Esophagus squamous epithelium (tissue), 5 donors: Measurements from ENCODE around the gene EXOSC9. TPM values are rescaled to one million over a fixed set of nuclear protein-coding genes. Genes with fewer than 3 reads are reported as not detected.

Source experiments
- DNase-seq: peaks from one replicate; lab custom pipeline; 2025; lab: John Stamatoyannopoulos, UW
- H3K27ac ChIP-seq, 4 donors: fragments of 200-600 bp; sonication (generic); one replicate each; pipeline ENCODE4 v1.5.1; 2016 to 2019; ENCODE audit warnings: mild to moderate bottlenecking in 1 of 4
- H3K27me3 ChIP-seq, 4 donors: fragments of 200-600 bp; sonication (generic); 1 replicate in 3 of 4; 2 replicates in 1 of 4; pipeline versions ENCODE4 v1.5.1 to v1.6.0; 2017 to 2021; ENCODE audit warnings: antibody characterized with exemption in 1 of 4
- H3K36me3 ChIP-seq, 3 donors: fragments of 200-600 bp; sonication (generic); one replicate each; pipeline ENCODE4 v1.5.1; 2016 to 2019
- H3K4me1 ChIP-seq, 3 donors: fragments of 200-600 bp; sonication (generic); one replicate each; pipeline ENCODE4 v1.5.1; 2017 to 2019
- H3K4me3 ChIP-seq, 4 donors: fragments of 200-600 bp; sonication (generic); 1 replicate in 3 of 4; 2 replicates in 1 of 4; pipeline ENCODE4 v1.5.1; 2016 to 2019; ENCODE audit warnings: mild to moderate bottlenecking in 2 of 4, moderate library complexity in 1 of 4
- H3K9me3 ChIP-seq, 3 donors: fragments of 200-600 bp; sonication (generic); one replicate each; pipeline ENCODE4 v1.5.1; 2016 to 2019
- POLR2A ChIP-seq, 4 donors: fragments of 450-650 bp; IDR thresholded peaks; one replicate each; pipeline ENCODE4 v1.6.1; 2017; ENCODE audit warnings: antibody characterized with exemption in 4 of 4, mild to moderate bottlenecking in 4 of 4, moderate library complexity in 3 of 4
- WGBS, 2 donors: methylation state at CpG; one replicate each; pipeline ENCODE4 v1.1.5; 2018; 5-methylcytosine and 5-hydroxymethylcytosine counted together
- intact Hi-C: fragments of 100-400 bp; cut with DNase I; formaldehyde crosslinking; loops from one replicate; pipeline ENCODE4 v1.15.0; 2022
- total RNA-seq, 4 donors: library from RNA; depleted of rRNA; stranded (reverse); fragments of >200 nt; gene quantifications; one replicate each; pipeline ENCODE4 v1.1.0, GENCODE V29; 2016
- TF ChIP-seq, protein P1 (sequence below), 6 experiments: fragments of 450-650 bp in 4 of 6; fragments of 200-600 bp in 2 of 6; sonication (generic) in 2 of 6; IDR thresholded peaks; one replicate each; pipeline ENCODE4 v1.5.1; 2016 to 2019; ENCODE audit warnings: antibody characterized with exemption in 6 of 6, mild to moderate bottlenecking in 4 of 6, moderate library complexity in 4 of 6
- donor health status: DM: yes; HTN: yes; CAD: no.

Gene EXOSC9
- total RNA-seq, 4 donors from 2014 or later, result 9.3 to 27.7 (median 23.9) TPM

DNA sequence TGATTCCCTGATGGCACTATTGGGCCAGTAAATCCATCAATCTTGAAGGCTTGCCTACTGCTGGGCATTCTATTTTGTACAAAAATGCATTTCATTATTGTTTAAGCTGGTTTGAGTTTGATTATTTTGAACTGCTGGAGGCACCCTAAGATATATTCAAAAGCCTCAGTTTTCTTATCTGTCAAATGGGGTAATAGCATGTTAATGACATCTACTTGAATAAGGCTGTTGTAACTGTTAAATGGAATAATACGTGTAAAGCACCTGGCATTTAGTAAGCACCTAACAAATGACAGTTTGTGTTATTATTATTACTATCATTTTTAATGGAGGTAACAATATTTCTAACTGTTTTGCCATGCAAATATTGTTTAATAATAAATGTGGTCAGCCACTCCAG is 29.3 kb upstream of the EXOSC9 start:
- H3K27me3 ChIP-seq, result peaks cover 0 to 38% (median 0%) of the 10 kb centered on the region in 4 donors
- no peaks in the 10 kb centered on the region for H3K9me3 ChIP-seq
- no peak for DNase-seq
- intact Hi-C loops, result no loop called here
- 86 to 89% methylated on average over 1 of the region's 1 CpG for WGBS, 2 donors
- TF ChIP-seq, protein P1, sequence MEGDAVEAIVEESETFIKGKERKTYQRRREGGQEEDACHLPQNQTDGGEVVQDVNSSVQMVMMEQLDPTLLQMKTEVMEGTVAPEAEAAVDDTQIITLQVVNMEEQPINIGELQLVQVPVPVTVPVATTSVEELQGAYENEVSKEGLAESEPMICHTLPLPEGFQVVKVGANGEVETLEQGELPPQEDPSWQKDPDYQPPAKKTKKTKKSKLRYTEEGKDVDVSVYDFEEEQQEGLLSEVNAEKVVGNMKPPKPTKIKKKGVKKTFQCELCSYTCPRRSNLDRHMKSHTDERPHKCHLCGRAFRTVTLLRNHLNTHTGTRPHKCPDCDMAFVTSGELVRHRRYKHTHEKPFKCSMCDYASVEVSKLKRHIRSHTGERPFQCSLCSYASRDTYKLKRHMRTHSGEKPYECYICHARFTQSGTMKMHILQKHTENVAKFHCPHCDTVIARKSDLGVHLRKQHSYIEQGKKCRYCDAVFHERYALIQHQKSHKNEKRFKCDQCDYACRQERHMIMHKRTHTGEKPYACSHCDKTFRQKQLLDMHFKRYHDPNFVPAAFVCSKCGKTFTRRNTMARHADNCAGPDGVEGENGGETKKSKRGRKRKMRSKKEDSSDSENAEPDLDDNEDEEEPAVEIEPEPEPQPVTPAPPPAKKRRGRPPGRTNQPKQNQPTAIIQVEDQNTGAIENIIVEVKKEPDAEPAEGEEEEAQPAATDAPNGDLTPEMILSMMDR (IDR thresholded peaks at IDR 0.05), result no peak
- no peak for TF ChIP-seq POLR2A (IDR thresholded peaks at IDR 0.05)
- H3K4me3 ChIP-seq, result no peak overlapping the region
- no peak overlapping the region for H3K27ac ChIP-seq
- no peaks in the 10 kb centered on the region for H3K4me1 ChIP-seq
- no peaks in the 10 kb centered on the region for H3K36me3 ChIP-seq

DNA sequence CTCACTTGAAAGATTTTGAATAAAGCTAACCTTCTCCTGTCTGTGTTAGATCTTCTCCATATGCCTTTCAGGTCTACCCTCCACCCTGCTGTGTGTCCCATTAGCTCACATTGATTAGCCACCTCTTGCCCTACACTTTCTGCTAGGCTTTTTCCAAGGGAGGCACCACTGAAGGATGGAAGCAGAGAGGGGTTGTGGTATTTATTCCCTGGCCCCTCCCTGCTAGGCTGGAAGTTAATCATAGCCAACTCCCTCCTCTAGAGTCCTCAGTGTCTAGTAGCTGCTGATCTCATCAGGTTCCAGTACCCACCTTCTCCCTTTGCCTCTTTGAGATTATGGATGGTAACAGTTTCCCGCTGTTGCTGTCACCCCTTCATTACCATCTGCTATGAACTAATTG is 27.2 kb upstream of the EXOSC9 start:
- DNase-seq, result no peak
- Histone ChIP-seq H3K27ac (no peak overlapping the region), H3K36me3 (no peaks in the 10 kb centered on the region), H3K9me3 (no peaks in the 10 kb centered on the region), H3K27me3 (peaks cover 0 to 25% (median 0%) of the 10 kb centered on the region in 4 donors), H3K4me3 (no peak overlapping the region), H3K4me1 (no peaks in the 10 kb centered on the region)
- TF ChIP-seq, protein P1 (IDR thresholded peaks at IDR 0.05), result no peak
- no peak for TF ChIP-seq POLR2A (IDR thresholded peaks at IDR 0.05)
- 80 to 100% methylated on average over 1 of the region's 1 CpG for WGBS, 2 donors
- intact Hi-C loops, result no loop called here

GRCh38 chr4:121776610-121777401 is 24.3 kb upstream of the EXOSC9 start:
- Histone ChIP-seq H3K4me3 (no peak overlapping the region), H3K27me3 (peaks cover 0 to 23% (median 0%) of the 10 kb centered on the region in 4 donors), H3K4me1 (no peaks in the 10 kb centered on the region), H3K9me3 (no peaks in the 10 kb centered on the region), H3K27ac (no peak overlapping the region), H3K36me3 (no peaks in the 10 kb centered on the region)
- no peak for TF ChIP-seq POLR2A (IDR thresholded peaks at IDR 0.05)
- TF ChIP-seq, protein P1 (IDR thresholded peaks at IDR 0.05), result no peak
- DNase-seq, result no peak
- intact Hi-C loops, result no loop called here
- 73 to 74% methylated on average over 6 of the region's 6 CpGs for WGBS, 2 donors

DNA sequence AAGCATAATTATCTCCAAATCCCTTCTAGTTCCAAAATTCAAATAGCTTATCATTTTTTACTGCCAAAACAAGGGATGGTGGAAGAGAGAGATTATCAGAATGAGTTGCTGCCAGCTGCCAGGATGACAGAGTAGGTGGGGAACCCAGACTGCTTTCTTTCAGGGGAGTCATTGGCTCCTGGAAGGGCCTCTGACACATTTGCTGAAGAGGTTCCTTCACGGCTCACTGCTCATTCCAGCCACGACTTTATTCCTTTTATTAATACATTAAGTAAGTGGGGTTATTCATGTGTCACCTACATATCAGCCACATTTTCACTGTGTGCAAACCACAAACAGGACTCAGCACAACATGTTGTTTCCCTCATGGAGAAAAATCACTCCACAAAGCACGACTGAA is 23.5 kb upstream of the EXOSC9 start:
- no peaks in the 10 kb centered on the region for H3K9me3 ChIP-seq
- intact Hi-C loops, result no loop called here
- no peak for DNase-seq
- H3K36me3 ChIP-seq, result no peaks in the 10 kb centered on the region
- peaks cover 0 to 20% (median 0%) of the 10 kb centered on the region in 4 donors for H3K27me3 ChIP-seq
- H3K27ac ChIP-seq, result no peak overlapping the region
- 12 to 16% methylated on average over 3 of the region's 3 CpGs for WGBS, 2 donors
- H3K4me1 ChIP-seq, result no peaks in the 10 kb centered on the region
- no peak overlapping the region for H3K4me3 ChIP-seq
- TF ChIP-seq, protein P1 (IDR thresholded peaks at IDR 0.05), result no peak
- TF ChIP-seq POLR2A (IDR thresholded peaks at IDR 0.05), result no peak

- no peak overlapping the region for H3K4me3 ChIP-seq
- WGBS, 2 donors, result 64 to 67% methylated on average over 8 of the region's 8 CpGs
- no peaks in the 10 kb centered on the region for H3K4me1 ChIP-seq
- TF ChIP-seq, protein P1 (IDR thresholded peaks at IDR 0.05), result no peak
- TF ChIP-seq POLR2A (IDR thresholded peaks at IDR 0.05), result no peak
- intact Hi-C loops, result no loop called here
- H3K27me3 ChIP-seq, result peaks cover 0 to 15% (median 0%) of the 10 kb centered on the region in 4 donors
- DNase-seq, result no peak
- no peak overlapping the region for H3K27ac ChIP-seq
- no peaks in the 10 kb centered on the region for H3K9me3 ChIP-seq
- no peaks in the 10 kb centered on the region for H3K36me3 ChIP-seq
These were observed 22.0 kb upstream of the EXOSC9 start for GRCh38 chr4:121778991-121779628.
